Stimulated activated CD8-positive, alpha-beta memory T cell treated with anti-CD3 and anti-CD28 coated beads, Interleukin-4, amount 100 ng/mL, for 1 hour (primary cell): ENCODE results near the gene TLX2.
A peak's percentile ranks its signal among the peaks of the same experiment; 100 is the strongest.

Source experiments
- DNase-seq, 2 donors: peaks; one replicate each; pipeline ENCODE4 v3.0.0-alpha.2; 2020; ENCODE audit warnings: low read depth in 2 of 2, low spot score in 1 of 2

The TLX2 gene

GRCh38 chr2:74511104-74511989 lies 2.9 kb upstream of the TLX2 start:
- no peak for DNase-seq

GRCh38 chr2:74512744-74513604 lies 1.3 kb upstream of the TLX2 start:
- no peak for DNase-seq

GRCh38 chr2:74513605-74514367 lies 464 bp upstream of the TLX2 start:
- DNase-seq = no peak

GRCh38 chr2:74515271-74515980 lies 1.2 kb downstream of the TLX2 start:
- no peak for DNase-seq

- DNase-seq = peak in 1 of 2 donors; percentile 55
These were observed 1.9 kb downstream of the TLX2 start for GRCh38 chr2:74515981-74516633.

- DNase-seq = no peak
These were observed 2.4 kb downstream of the TLX2 start for GRCh38 chr2:74516650-74517049.

- DNase-seq = no peak
These were observed 8.3 kb downstream of the TLX2 start for GRCh38 chr2:74522516-74522915.

GRCh38 chr2:74524005-74524404 lies 9.8 kb downstream of the TLX2 start:
- DNase-seq = no peak

GRCh38 chr2:74524955-74525716 lies 10.9 kb downstream of the TLX2 start:
- no peak for DNase-seq

GRCh38 chr2:74525717-74526648 lies 11.7 kb downstream of the TLX2 start, which contains the start of gene DQX1:
TSS of gene DQX1 (minus strand) at chr2:74526231. CDS start at chr2:74525729, 502 bp downstream.
- no peak for DNase-seq

GRCh38 chr2:74526649-74527230 lies 12.5 kb downstream of the TLX2 start:
- no peak for DNase-seq

GRCh38 chr2:74527741-74528140 lies 13.5 kb downstream of the TLX2 start:
- DNase-seq = no peak

GRCh38 chr2:74528600-74529356 lies 14.5 kb downstream of the TLX2 start:
- DNase-seq = no peak

- DNase-seq = peak; percentile 65 to 72
These were observed 15.3 kb downstream of the TLX2 start, which contains the start of the genes AUP1 and HTRA2 for GRCh38 chr2:74529357-74530238. TSS of gene AUP1 (minus strand) at chr2:74529706. CDS start at chr2:74529629, 77 bp downstream. TSS of gene HTRA2 (plus strand) at chr2:74529933. CDS start at chr2:74530007, 74 bp downstream.

- DNase-seq = peak in 1 of 2 donors; percentile 17
These were observed 16.3 kb downstream of the TLX2 start for GRCh38 chr2:74530239-74531187.
